Esophagus squamous epithelium (tissue), 5 donors: ENCODE measurements around the gene ATP11A. TPM values are rescaled to one million over a fixed set of nuclear protein-coding genes. Genes with fewer than 3 reads are reported as not detected.

ENCODE experiments used
- DNase-seq: peaks from one replicate; lab custom pipeline; 2025; lab: John Stamatoyannopoulos, UW
- H3K27ac ChIP-seq, 4 donors: fragments of 200-600 bp; sonication (generic); one replicate each; pipeline ENCODE4 v1.5.1; 2016 to 2019; ENCODE audit warnings: mild to moderate bottlenecking in 1 of 4
- H3K27me3 ChIP-seq, 4 donors: fragments of 200-600 bp; sonication (generic); 1 replicate in 3 of 4; 2 replicates in 1 of 4; pipeline versions ENCODE4 v1.5.1 to v1.6.0; 2017 to 2021; ENCODE audit warnings: antibody characterized with exemption in 1 of 4
- H3K36me3 ChIP-seq, 3 donors: fragments of 200-600 bp; sonication (generic); one replicate each; pipeline ENCODE4 v1.5.1; 2016 to 2019
- H3K4me1 ChIP-seq, 3 donors: fragments of 200-600 bp; sonication (generic); one replicate each; pipeline ENCODE4 v1.5.1; 2017 to 2019
- H3K4me3 ChIP-seq, 4 donors: fragments of 200-600 bp; sonication (generic); 1 replicate in 3 of 4; 2 replicates in 1 of 4; pipeline ENCODE4 v1.5.1; 2016 to 2019; ENCODE audit warnings: mild to moderate bottlenecking in 2 of 4, moderate library complexity in 1 of 4
- H3K9me3 ChIP-seq, 3 donors: fragments of 200-600 bp; sonication (generic); one replicate each; pipeline ENCODE4 v1.5.1; 2016 to 2019
- POLR2A ChIP-seq, 4 donors: fragments of 450-650 bp; IDR thresholded peaks; one replicate each; pipeline ENCODE4 v1.6.1; 2017; ENCODE audit warnings: antibody characterized with exemption in 4 of 4, mild to moderate bottlenecking in 4 of 4, moderate library complexity in 3 of 4
- WGBS, 2 donors: methylation state at CpG; one replicate each; pipeline ENCODE4 v1.1.5; 2018; 5-methylcytosine and 5-hydroxymethylcytosine counted together
- intact Hi-C: fragments of 100-400 bp; cut with DNase I; formaldehyde crosslinking; loops from one replicate; pipeline ENCODE4 v1.15.0; 2022
- total RNA-seq, 4 donors: library from RNA; depleted of rRNA; stranded (reverse); fragments of >200 nt; gene quantifications; one replicate each; pipeline ENCODE4 v1.1.0, GENCODE V29; 2016
- TF ChIP-seq, protein P1 (sequence below), 6 experiments: fragments of 450-650 bp in 4 of 6; fragments of 200-600 bp in 2 of 6; sonication (generic) in 2 of 6; IDR thresholded peaks; one replicate each; pipeline ENCODE4 v1.5.1; 2016 to 2019; ENCODE audit warnings: antibody characterized with exemption in 6 of 6, mild to moderate bottlenecking in 4 of 6, moderate library complexity in 4 of 6
- donor health status: DM: yes; HTN: yes; CAD: no.

ATP11A gene
- total RNA-seq, 4 donors from 2014 or later = 9.6 to 20.0 (median 16.1) TPM

GRCh38 chr13:112855859-112856258, 166.0 kb downstream of the ATP11A start:
- no peak for DNase-seq

DNA sequence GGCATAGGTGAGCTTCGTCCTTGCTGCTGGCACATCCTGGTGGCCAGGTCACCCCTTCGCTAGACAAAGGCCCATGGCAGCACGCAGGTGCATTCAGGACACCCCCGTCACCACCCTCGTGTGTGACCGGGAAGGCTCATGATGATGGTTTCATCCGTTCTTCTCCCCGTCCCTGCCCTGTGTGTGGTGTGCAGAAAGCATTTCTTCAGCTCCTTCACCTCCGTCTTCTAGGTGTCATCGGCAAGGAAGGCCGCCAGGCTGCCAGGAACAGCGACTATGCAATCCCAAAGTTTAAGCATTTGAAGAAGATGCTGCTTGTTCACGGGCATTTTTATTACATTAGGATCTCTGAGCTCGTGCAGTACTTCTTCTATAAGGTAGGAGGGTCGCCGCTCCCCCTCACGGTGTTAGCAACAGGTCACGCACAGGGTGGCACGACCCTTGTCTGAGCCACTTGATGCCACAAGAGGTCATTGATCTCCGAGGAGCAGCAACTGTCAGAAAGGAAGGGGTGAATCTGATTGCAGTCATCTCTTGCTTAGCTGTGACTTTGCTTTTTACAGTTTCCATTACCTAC, 168.2 kb downstream of the ATP11A start:
- Histone ChIP-seq H3K4me1 (peaks cover 0 to 6% (median 0%) of the 10 kb centered on the region in 3 donors), H3K27ac (no peak overlapping the region), H3K27me3 (no peaks in the 10 kb centered on the region), H3K36me3 (peaks cover 0 to 98% (median 17%) of the 10 kb centered on the region in 3 donors), H3K9me3 (no peaks in the 10 kb centered on the region), H3K4me3 (no peak overlapping the region)
- intact Hi-C loops = no loop called here
- 91 to 95% methylated on average over 15 to 20 of the region's 20 CpGs for WGBS, 2 donors
- no peak for DNase-seq
- TF ChIP-seq POLR2A (IDR thresholded peaks at IDR 0.05) = no peak
- TF ChIP-seq, protein P1, sequence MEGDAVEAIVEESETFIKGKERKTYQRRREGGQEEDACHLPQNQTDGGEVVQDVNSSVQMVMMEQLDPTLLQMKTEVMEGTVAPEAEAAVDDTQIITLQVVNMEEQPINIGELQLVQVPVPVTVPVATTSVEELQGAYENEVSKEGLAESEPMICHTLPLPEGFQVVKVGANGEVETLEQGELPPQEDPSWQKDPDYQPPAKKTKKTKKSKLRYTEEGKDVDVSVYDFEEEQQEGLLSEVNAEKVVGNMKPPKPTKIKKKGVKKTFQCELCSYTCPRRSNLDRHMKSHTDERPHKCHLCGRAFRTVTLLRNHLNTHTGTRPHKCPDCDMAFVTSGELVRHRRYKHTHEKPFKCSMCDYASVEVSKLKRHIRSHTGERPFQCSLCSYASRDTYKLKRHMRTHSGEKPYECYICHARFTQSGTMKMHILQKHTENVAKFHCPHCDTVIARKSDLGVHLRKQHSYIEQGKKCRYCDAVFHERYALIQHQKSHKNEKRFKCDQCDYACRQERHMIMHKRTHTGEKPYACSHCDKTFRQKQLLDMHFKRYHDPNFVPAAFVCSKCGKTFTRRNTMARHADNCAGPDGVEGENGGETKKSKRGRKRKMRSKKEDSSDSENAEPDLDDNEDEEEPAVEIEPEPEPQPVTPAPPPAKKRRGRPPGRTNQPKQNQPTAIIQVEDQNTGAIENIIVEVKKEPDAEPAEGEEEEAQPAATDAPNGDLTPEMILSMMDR (IDR thresholded peaks at IDR 0.05) = no peak

More at GRCh38 chr13:112855859-112856258, 166.0 kb downstream of the ATP11A start:
- Histone ChIP-seq H3K27me3 (no peaks in the 10 kb centered on the region), H3K4me1 (peaks cover 0 to 6% (median 0%) of the 10 kb centered on the region in 3 donors), H3K9me3 (no peaks in the 10 kb centered on the region), H3K36me3 (peaks cover 0 to 99% (median 17%) of the 10 kb centered on the region in 3 donors), H3K27ac (no peak overlapping the region), H3K4me3 (no peak overlapping the region)
- TF ChIP-seq POLR2A (IDR thresholded peaks at IDR 0.05) = no peak
- TF ChIP-seq, protein P1 (IDR thresholded peaks at IDR 0.05) = no peak
- WGBS, 2 donors = 95 to 96% methylated on average over 12 to 20 of the region's 21 CpGs
- intact Hi-C loops = no loop called here

GRCh38 chr13:112859128-112859816, 169.4 kb downstream of the ATP11A start:
- Histone ChIP-seq H3K4me3 (no peak overlapping the region), H3K36me3 (peaks cover 0 to 96% (median 15%) of the 10 kb centered on the region in 3 donors), H3K27me3 (no peaks in the 10 kb centered on the region), H3K27ac (peak overlapping the region in 1 of 4 donors; percentile 9), H3K9me3 (no peaks in the 10 kb centered on the region), H3K4me1 (peaks cover 0 to 6% (median 0%) of the 10 kb centered on the region in 3 donors)
- 85 to 93% methylated on average over 12 to 15 of the region's 22 CpGs for WGBS, 2 donors
- intact Hi-C loops = no loop called here
- no peak for DNase-seq
- TF ChIP-seq, protein P1 (IDR thresholded peaks at IDR 0.05) = no peak
- no peak for TF ChIP-seq POLR2A (IDR thresholded peaks at IDR 0.05)

- Histone ChIP-seq H3K4me3 (no peak overlapping the region), H3K36me3 (peaks cover 0 to 93% (median 13%) of the 10 kb centered on the region in 3 donors), H3K27ac (peak overlapping the region in 1 of 4 donors; percentile 9), H3K27me3 (no peaks in the 10 kb centered on the region), H3K4me1 (peaks cover 0 to 6% (median 0%) of the 10 kb centered on the region in 3 donors), H3K9me3 (no peaks in the 10 kb centered on the region)
- no peak for DNase-seq
- intact Hi-C loops = no loop called here
- TF ChIP-seq, protein P1 (IDR thresholded peaks at IDR 0.05) = no peak
- TF ChIP-seq POLR2A (IDR thresholded peaks at IDR 0.05) = no peak
- 50 to 65% methylated on average over 4 to 5 of the region's 7 CpGs for WGBS, 2 donors
Measured at GRCh38 chr13:112859817-112860190, 170.0 kb downstream of the ATP11A start.
